SW480 (cell line): ENCODE data around the gene MYDGF.

Experiments
- DNase-seq: peaks from one replicate; pipeline ENCODE4 v3.0.0-alpha.2; 2016; ENCODE audit warnings: low spot score

MYDGF gene

GRCh38 chr19:4675346-4675745, 5.2 kb upstream of the MYDGF start:
- DNase-seq = no peak

GRCh38 chr19:4673726-4674125, 3.6 kb upstream of the MYDGF start:
- DNase-seq = no peak

- DNase-seq = no peak
These were observed 3.1 kb upstream of the MYDGF start for GRCh38 chr19:4673216-4673615.

- DNase-seq = no peak
These were observed 1.2 kb upstream of the MYDGF start for GRCh38 chr19:4671185-4671851.

GRCh38 chr19:4664642-4665041, 5.5 kb downstream of the MYDGF start:
- no peak for DNase-seq

- DNase-seq = no peak
These were observed 7.3 kb downstream of the MYDGF start for GRCh38 chr19:4662812-4663211.

- DNase-seq = no peak
These were observed 8.0 kb downstream of the MYDGF start for GRCh38 chr19:4662020-4662695.

GRCh38 chr19:4660993-4661392, 9.1 kb downstream of the MYDGF start:
- no peak for DNase-seq

GRCh38 chr19:4660181-4660791, 9.9 kb downstream of the MYDGF start:
- peak; percentile 33 for DNase-seq

- no peak for DNase-seq
These were observed 12.3 kb downstream of the MYDGF start for GRCh38 chr19:4657835-4658234.

GRCh38 chr19:4657262-4657661, 12.9 kb downstream of the MYDGF start:
- no peak for DNase-seq

- DNase-seq = no peak
These were observed 14.0 kb downstream of the MYDGF start for GRCh38 chr19:4656102-4656501.

GRCh38 chr19:4654437-4655361, 15.4 kb downstream of the MYDGF start:
- DNase-seq = no peak

- DNase-seq = no peak
These were observed 16.2 kb downstream of the MYDGF start for GRCh38 chr19:4653793-4654436.

GRCh38 chr19:4652075-4652474, 18.1 kb downstream of the MYDGF start:
- DNase-seq = no peak

GRCh38 chr19:4650159-4650558, 20.0 kb downstream of the MYDGF start:
- DNase-seq = no peak

- no peak for DNase-seq
These were observed 20.6 kb downstream of the MYDGF start for GRCh38 chr19:4649392-4650047.

- no peak for DNase-seq
These were observed 22.2 kb downstream of the MYDGF start for GRCh38 chr19:4647676-4648644.

- no peak for DNase-seq
These were observed 24.4 kb downstream of the MYDGF start for GRCh38 chr19:4645718-4646117.

GRCh38 chr19:4642625-4643024, 27.5 kb downstream of the MYDGF start:
- DNase-seq = no peak
